Thymus (tissue), 11 donors: ENCODE data around the gene RAB8B. TPM values are rescaled to one million over a fixed set of nuclear protein-coding genes. Genes with fewer than 3 reads are reported as not detected.
A peak's percentile ranks its signal among the peaks of the same experiment; 100 is the strongest.

Experiments
- DNase-seq, 9 donors: peaks; one replicate each; pipeline ENCODE4 v3.0.0-alpha.2; 2013; ENCODE audit warnings: low spot score in 9 of 9, low read depth in 6 of 9, missing footprints in 1 of 9
- H3K27ac ChIP-seq, 2 donors: one replicate each; pipeline ENCODE4 v1.5.1; 2013; ENCODE audit warnings: control low read depth in 1 of 2, low read depth in 1 of 2, low read length in 1 of 2, mild to moderate bottlenecking in 1 of 2, moderate library complexity in 1 of 2
- H3K27me3 ChIP-seq, 2 donors: one replicate each; pipeline ENCODE4 v1.5.1; 2013; ENCODE audit warnings: low read length in 1 of 2; ENCODE audit not compliant: control insufficient read depth in 2 of 2, insufficient read depth in 1 of 2
- H3K36me3 ChIP-seq, 2 donors: one replicate each; pipeline ENCODE4 v1.5.1; 2013; ENCODE audit warnings: low read length in 1 of 2, mild to moderate bottlenecking in 1 of 2, moderate library complexity in 1 of 2; ENCODE audit not compliant: control insufficient read depth in 2 of 2, insufficient read depth in 2 of 2
- H3K4me1 ChIP-seq, 2 donors: one replicate each; pipeline ENCODE4 v1.5.1; 2013; ENCODE audit warnings: low read length in 2 of 2; ENCODE audit not compliant: control insufficient read depth in 2 of 2, insufficient read depth in 2 of 2
- H3K4me3 ChIP-seq, 2 donors: one replicate each; pipeline ENCODE4 v1.5.1; 2013; ENCODE audit warnings: low read length in 2 of 2, control low read depth in 1 of 2, mild to moderate bottlenecking in 1 of 2
- H3K9me3 ChIP-seq, 2 donors: one replicate each; pipeline ENCODE4 v1.5.1; 2013; ENCODE audit warnings: low read length in 1 of 2, mild to moderate bottlenecking in 1 of 2; ENCODE audit not compliant: control insufficient read depth in 2 of 2, insufficient read depth in 1 of 2
- WGBS: extraction: QIAGEN DNeasy Blood & Tissue Kit; methylation state at CpG from one replicate; pipeline ENCODE4 v1.1.7; 2013; 5-methylcytosine and 5-hydroxymethylcytosine counted together
- polyA plus RNA-seq: library from polyadenylated mRNA; stranded (reverse); fragments of 200-250 nt; gene quantifications from one replicate; pipeline ENCODE4 v1.2.3, GENCODE V29; 2013
- total RNA-seq: library from RNA; stranded (reverse); fragments of 120-200 nt; gene quantifications from one replicate; pipeline ENCODE4 v1.2.4, GENCODE V29; 2013
- donor health status: healthy.

RAB8B gene
- total and polyA plus RNA-seq, 2 donors, result 28.5 to 63.9 TPM

DNA sequence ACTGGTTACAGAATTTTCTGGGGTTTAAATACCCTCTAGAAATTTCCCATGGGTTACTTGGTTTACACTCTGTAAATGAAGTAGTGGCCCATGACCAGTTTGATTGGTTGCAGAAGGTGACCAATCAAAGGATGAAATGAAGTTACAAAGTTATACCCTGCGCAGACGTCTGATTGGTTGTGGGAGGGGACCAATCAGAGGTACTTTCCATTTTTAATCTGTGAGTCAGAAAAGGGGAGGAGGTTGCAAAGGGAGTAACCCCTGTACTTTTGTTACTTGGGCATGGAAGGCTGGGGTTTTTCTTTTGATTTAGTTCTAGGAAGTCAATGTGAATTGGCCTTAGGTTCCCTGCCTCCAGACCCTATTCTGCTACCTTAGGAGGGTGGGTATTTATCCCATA lies 69.3 kb downstream of the RAB8B start:
- no peaks in the 10 kb centered on the region for H3K4me1 ChIP-seq
- no peaks in the 10 kb centered on the region for H3K9me3 ChIP-seq
- H3K36me3 ChIP-seq, result peaks cover 26 to 37% of the 10 kb centered on the region in 2 donors
- no peaks in the 10 kb centered on the region for H3K27me3 ChIP-seq
- H3K4me3 ChIP-seq, result no peak overlapping the region
- H3K27ac ChIP-seq, result no peak overlapping the region
- WGBS, result over 99% methylated on average over 2 of the region's 2 CpGs
- no peak for DNase-seq

- Histone ChIP-seq H3K27me3 (no peaks in the 10 kb centered on the region), H3K36me3 (peaks cover 26 to 51% of the 10 kb centered on the region in 2 donors), H3K4me1 (no peaks in the 10 kb centered on the region), H3K4me3 (no peak overlapping the region), H3K27ac (no peak overlapping the region), H3K9me3 (no peaks in the 10 kb centered on the region)
- 96% methylated on average over 5 of the region's 5 CpGs for WGBS
- no peak for DNase-seq
Measured at GRCh38 chr15:63260791-63261190, 71.4 kb downstream of the RAB8B start.

- Histone ChIP-seq H3K36me3 (peaks cover 24 to 48% of the 10 kb centered on the region in 2 donors), H3K27me3 (no peaks in the 10 kb centered on the region), H3K27ac (no peak overlapping the region), H3K4me1 (no peaks in the 10 kb centered on the region), H3K4me3 (no peak overlapping the region), H3K9me3 (no peaks in the 10 kb centered on the region)
- no peak for DNase-seq
Measured at GRCh38 chr15:63261311-63261710, 71.9 kb downstream of the RAB8B start.

DNA sequence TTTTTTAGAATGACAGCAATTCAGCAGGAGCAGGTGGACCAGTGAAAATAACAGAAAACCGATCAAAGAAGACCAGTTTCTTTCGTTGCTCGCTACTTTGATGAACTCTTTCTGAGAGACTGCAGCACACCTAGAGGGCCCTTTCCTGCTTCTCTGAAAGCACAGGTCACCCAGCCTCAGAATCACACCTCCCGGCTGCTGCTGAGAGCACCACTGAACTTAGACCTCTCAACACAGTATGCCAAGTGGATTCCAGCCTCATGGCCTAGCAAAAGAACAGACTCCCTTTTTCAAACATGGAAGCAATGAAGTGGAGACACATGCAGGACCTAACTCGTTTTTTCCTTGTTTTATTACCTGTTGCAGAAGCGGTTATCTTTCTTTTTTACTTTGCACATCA lies 74.1 kb downstream of the RAB8B start:
- H3K36me3 ChIP-seq, result peaks cover 15 to 44% of the 10 kb centered on the region in 2 donors
- H3K4me1 ChIP-seq, result no peaks in the 10 kb centered on the region
- DNase-seq, result no peak
- no peaks in the 10 kb centered on the region for H3K9me3 ChIP-seq
- H3K27me3 ChIP-seq, result no peaks in the 10 kb centered on the region
- 87% methylated on average over 6 of the region's 6 CpGs for WGBS
- H3K27ac ChIP-seq, result no peak overlapping the region
- no peak overlapping the region for H3K4me3 ChIP-seq

DNA sequence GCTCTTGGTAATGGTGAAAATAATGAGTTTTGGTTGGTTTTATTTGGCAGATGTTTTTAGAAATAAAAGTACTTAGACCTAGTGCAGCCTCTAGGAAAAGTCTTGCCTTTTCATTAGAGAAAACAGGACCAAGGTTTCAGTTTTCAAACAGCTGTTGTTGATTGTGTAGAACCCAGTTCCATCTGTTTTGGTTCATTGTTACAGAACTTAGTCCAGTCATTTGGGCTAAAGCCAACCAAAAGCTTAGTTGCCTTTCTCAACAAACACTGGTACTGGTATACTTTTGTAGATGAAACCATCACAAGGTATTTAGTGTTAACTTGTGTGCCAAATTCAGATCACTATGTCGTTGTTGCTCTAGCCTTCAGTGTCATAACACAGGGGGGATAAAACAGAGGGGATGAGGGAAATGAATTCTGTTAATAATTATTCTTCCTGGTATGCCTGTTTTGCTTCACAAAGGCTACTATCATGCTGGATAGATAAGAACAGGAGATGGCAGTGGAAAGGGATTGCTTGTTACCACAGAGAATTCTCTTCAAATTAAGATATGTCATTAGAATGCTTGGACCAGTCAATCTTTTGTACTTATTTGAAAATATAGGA lies 75.4 kb downstream of the RAB8B start:
- 97% methylated on average over 1 of the region's 1 CpG for WGBS
- Histone ChIP-seq H3K27me3 (no peaks in the 10 kb centered on the region), H3K36me3 (peaks cover 12 to 38% of the 10 kb centered on the region in 2 donors), H3K4me1 (no peaks in the 10 kb centered on the region), H3K27ac (no peak overlapping the region), H3K4me3 (no peak overlapping the region), H3K9me3 (no peaks in the 10 kb centered on the region)
- DNase-seq, result no peak

GRCh38 chr15:63274427-63274826 lies 85.0 kb downstream of the RAB8B start:
- Histone ChIP-seq H3K27me3 (no peaks in the 10 kb centered on the region), H3K36me3 (peaks cover 0 to 4% of the 10 kb centered on the region in 2 donors), H3K4me3 (no peak overlapping the region), H3K9me3 (no peaks in the 10 kb centered on the region), H3K4me1 (peaks cover 6 to 16% of the 10 kb centered on the region in 2 donors), H3K27ac (no peak overlapping the region)
- DNase-seq, result peak in 1 of 9 donors; percentile 31
- 87% methylated on average over 3 of the region's 3 CpGs for WGBS

GRCh38 chr15:63276342-63277037 lies 87.1 kb downstream of the RAB8B start:
- Histone ChIP-seq H3K27me3 (no peaks in the 10 kb centered on the region), H3K4me1 (peaks cover 6 to 16% of the 10 kb centered on the region in 2 donors), H3K36me3 (no peaks in the 10 kb centered on the region), H3K9me3 (no peaks in the 10 kb centered on the region), H3K27ac (peak overlapping the region in 1 of 2 donors; percentile 72), H3K4me3 (peak overlapping the region; percentile 83 to 96)
- WGBS, result 25% methylated on average over 11 of the region's 11 CpGs
- peak in 1 of 9 donors; percentile 19 for DNase-seq

GRCh38 chr15:63277038-63277892 lies 87.9 kb downstream of the RAB8B start, which contains the start of gene APH1B:
Gene APH1B (plus strand): TSS chr15:63277605. CDS start chr15:63277624, 19 bp downstream.
- H3K27me3 ChIP-seq, result no peaks in the 10 kb centered on the region
- 1% methylated on average over 102 of the region's 102 CpGs for WGBS
- peak in 7 of 9 donors; percentile 63 to 89 (median 76) for DNase-seq

More at GRCh38 chr15:63277038-63277892, 87.9 kb downstream of the RAB8B start, which contains the start of gene APH1B:
- Histone ChIP-seq H3K36me3 (no peaks in the 10 kb centered on the region), H3K9me3 (no peaks in the 10 kb centered on the region), H3K4me3 (peak within 1 kb of the TSS; percentile 84 to 96), H3K27ac (peak within 1 kb of the TSS; percentile 72 to 84), H3K4me1 (peaks cover 6 to 16% of the 10 kb centered on the region in 2 donors)
